DOHH2 (cell line): ENCODE measurements around the gene TFCP2.

Experiments
- H3F3A ChIP-seq: fragments of 200-600 bp; sonication (generic), shearing (Covaris generic); 2 replicates; pipeline ENCODE4 v1.6.0; 2016; ENCODE audit warnings: antibody characterized with exemption, mild to moderate bottlenecking; ENCODE audit not compliant: control insufficient read depth, insufficient read depth
- H3K27ac ChIP-seq: fragments of 200-600 bp; sonication (generic); 2 replicates; pipeline ENCODE4 v1.5.1; 2014; ENCODE audit warnings: low read depth, mild to moderate bottlenecking, low read length, moderate library complexity
- H3K27me3 ChIP-seq: fragments of 200-600 bp; sonication (generic); 2 replicates; pipeline ENCODE4 v1.6.1; 2014; ENCODE audit warnings: mild to moderate bottlenecking, low read length, mixed read lengths; ENCODE audit not compliant: control insufficient read depth
- H3K36me3 ChIP-seq: fragments of 200-600 bp; sonication (generic); 2 replicates; pipeline ENCODE4 v1.6.1; 2014; ENCODE audit warnings: mild to moderate bottlenecking, low read length, moderate library complexity, mixed read lengths; ENCODE audit not compliant: control insufficient read depth
- H3K4me1 ChIP-seq: fragments of 200-600 bp; sonication (generic); 2 replicates; pipeline ENCODE4 v1.6.1; 2014; ENCODE audit warnings: mild to moderate bottlenecking, low read length, mixed read lengths; ENCODE audit not compliant: control insufficient read depth
- H3K4me2 ChIP-seq: fragments of 200-600 bp; sonication (generic); 2 replicates; pipeline ENCODE4 v1.6.0; 2014; ENCODE audit warnings: mild to moderate bottlenecking, low read length, moderate library complexity
- H3K4me3 ChIP-seq: fragments of 200-600 bp; sonication (generic); 2 replicates; pipeline ENCODE4 v1.5.1; 2014; ENCODE audit warnings: mild to moderate bottlenecking, low read length, mixed read lengths
- H3K79me2 ChIP-seq: fragments of 200-600 bp; sonication (generic); 2 replicates; pipeline ENCODE4 v1.6.1; 2014; ENCODE audit warnings: mild to moderate bottlenecking, low read length, mixed read lengths; ENCODE audit not compliant: control insufficient read depth
- H3K9me2 ChIP-seq: fragments of 200-600 bp; sonication (generic); replicated peaks from 2 replicates; pipeline ENCODE4 v1.6.1; 2014; ENCODE audit warnings: mild to moderate bottlenecking, low read length, mixed read lengths; ENCODE audit not compliant: control insufficient read depth
- H3K9me3 ChIP-seq: fragments of 200-600 bp; sonication (generic); 2 replicates; pipeline ENCODE4 v1.6.1; 2014; ENCODE audit warnings: antibody characterized with exemption, low read length, mixed read lengths; ENCODE audit not compliant: control insufficient read depth, insufficient read depth
- H4K20me1 ChIP-seq: fragments of 200-600 bp; sonication (generic); 2 replicates; pipeline ENCODE4 v1.6.0; 2014; ENCODE audit warnings: low read depth, mild to moderate bottlenecking, antibody characterized with exemption, low read length, moderate library complexity; ENCODE audit not compliant: control insufficient read depth, insufficient read depth
- EZH2phosphoT487 ChIP-seq: fragments of 200-600 bp; sonication (generic); IDR thresholded peaks from 2 replicates; pipeline ENCODE4 v1.6.1; 2017; ENCODE audit warnings: borderline replicate concordance, mild to moderate bottlenecking, antibody characterized with exemption, low read length, moderate library complexity, mixed read lengths
- TF ChIP-seq, protein P1 (sequence below): fragments of 200-600 bp; sonication (generic); IDR thresholded peaks from one replicate; pipeline ENCODE4 v1.5.1; 2014; ENCODE audit warnings: antibody characterized with exemption, mild to moderate bottlenecking, low read depth, low read length; ENCODE audit not compliant: poor library complexity, severe bottlenecking

The TFCP2 gene

DNA sequence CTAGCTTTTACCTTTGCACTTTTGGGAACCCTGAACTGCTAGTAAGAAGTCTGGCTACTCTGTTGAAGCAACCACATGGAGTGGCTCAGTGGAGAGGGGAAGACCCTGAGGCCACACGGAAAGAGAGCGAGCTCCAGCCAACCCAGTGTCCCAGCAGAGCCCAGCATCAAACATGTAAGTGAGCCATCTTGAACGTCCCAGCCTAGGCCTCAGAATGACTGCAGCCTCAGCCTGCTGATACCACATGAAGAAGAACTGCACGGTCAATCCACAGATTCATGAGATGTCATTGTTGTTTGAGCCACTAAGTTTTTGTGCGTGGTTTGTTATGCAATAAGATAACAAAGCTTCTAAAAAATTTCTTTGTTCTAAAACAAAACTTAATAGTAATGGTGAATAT lies 40.2 kb downstream of the TFCP2 start:
- TF ChIP-seq EZH2phosphoT487 = no peak
- TF ChIP-seq, protein P1, sequence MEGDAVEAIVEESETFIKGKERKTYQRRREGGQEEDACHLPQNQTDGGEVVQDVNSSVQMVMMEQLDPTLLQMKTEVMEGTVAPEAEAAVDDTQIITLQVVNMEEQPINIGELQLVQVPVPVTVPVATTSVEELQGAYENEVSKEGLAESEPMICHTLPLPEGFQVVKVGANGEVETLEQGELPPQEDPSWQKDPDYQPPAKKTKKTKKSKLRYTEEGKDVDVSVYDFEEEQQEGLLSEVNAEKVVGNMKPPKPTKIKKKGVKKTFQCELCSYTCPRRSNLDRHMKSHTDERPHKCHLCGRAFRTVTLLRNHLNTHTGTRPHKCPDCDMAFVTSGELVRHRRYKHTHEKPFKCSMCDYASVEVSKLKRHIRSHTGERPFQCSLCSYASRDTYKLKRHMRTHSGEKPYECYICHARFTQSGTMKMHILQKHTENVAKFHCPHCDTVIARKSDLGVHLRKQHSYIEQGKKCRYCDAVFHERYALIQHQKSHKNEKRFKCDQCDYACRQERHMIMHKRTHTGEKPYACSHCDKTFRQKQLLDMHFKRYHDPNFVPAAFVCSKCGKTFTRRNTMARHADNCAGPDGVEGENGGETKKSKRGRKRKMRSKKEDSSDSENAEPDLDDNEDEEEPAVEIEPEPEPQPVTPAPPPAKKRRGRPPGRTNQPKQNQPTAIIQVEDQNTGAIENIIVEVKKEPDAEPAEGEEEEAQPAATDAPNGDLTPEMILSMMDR = no peak
- no peak overlapping the region for H3K27ac ChIP-seq
- H3K27me3 ChIP-seq = no peaks in the 10 kb centered on the region

GRCh38 chr12:51131745-51132521 lies 41.0 kb downstream of the TFCP2 start:
- H3F3A ChIP-seq = peaks cover 3% of the 10 kb centered on the region; the same call in 1 of the 2 replicates
- H3K4me3 ChIP-seq = no peak overlapping the region
- no peak for TF ChIP-seq EZH2phosphoT487
- TF ChIP-seq, protein P1 = no peak
- H4K20me1 ChIP-seq = no peaks in the 10 kb centered on the region; the same call in 1 of the 2 replicates
- H3K4me2 ChIP-seq = no peak overlapping the region
- no peaks in the 10 kb centered on the region for H3K79me2 ChIP-seq
- no peaks in the 10 kb centered on the region for H3K9me3 ChIP-seq
- H3K27ac ChIP-seq = no peak overlapping the region
- H3K9me2 ChIP-seq = no peaks in the 10 kb centered on the region
- no peaks in the 10 kb centered on the region for H3K36me3 ChIP-seq
- no peaks in the 10 kb centered on the region for H3K27me3 ChIP-seq
- peaks cover 8% of the 10 kb centered on the region for H3K4me1 ChIP-seq

More for the DNA sequence above, 40.2 kb downstream of the TFCP2 start:
- Histone ChIP-seq H4K20me1 (no peaks in the 10 kb centered on the region; the same call in 1 of the 2 replicates), H3K36me3 (no peaks in the 10 kb centered on the region), H3K9me2 (no peaks in the 10 kb centered on the region), H3K4me2 (no peak overlapping the region), H3F3A (peaks cover 3% of the 10 kb centered on the region; the same call in 1 of the 2 replicates), H3K9me3 (no peaks in the 10 kb centered on the region), H3K4me3 (no peak overlapping the region), H3K4me1 (peaks cover 8% of the 10 kb centered on the region), H3K79me2 (no peaks in the 10 kb centered on the region)

GRCh38 chr12:51128919-51129318 lies 44.0 kb downstream of the TFCP2 start:
- no peaks in the 10 kb centered on the region for H3K27me3 ChIP-seq
- H3K4me1 ChIP-seq = peaks cover 8% of the 10 kb centered on the region
- no peaks in the 10 kb centered on the region for H3K9me3 ChIP-seq
- no peaks in the 10 kb centered on the region for H3K79me2 ChIP-seq
- peaks cover 3% of the 10 kb centered on the region; the same call in 1 of the 2 replicates for H3F3A ChIP-seq
- H3K4me2 ChIP-seq = no peak overlapping the region
- H4K20me1 ChIP-seq = no peaks in the 10 kb centered on the region; the same call in 1 of the 2 replicates
- no peak for TF ChIP-seq EZH2phosphoT487
- TF ChIP-seq, protein P1 = no peak
- H3K9me2 ChIP-seq = no peaks in the 10 kb centered on the region
- H3K4me3 ChIP-seq = no peak overlapping the region
- no peak overlapping the region for H3K27ac ChIP-seq
- no peaks in the 10 kb centered on the region for H3K36me3 ChIP-seq
